Hepatocyte (in vitro differentiated cells): ENCODE data around the gene PSMG2. TPM values are rescaled to one million over a fixed set of nuclear protein-coding genes. Genes with fewer than 3 reads are reported as not detected.

Experiments used
- DNase-seq: peaks from one replicate; pipeline ENCODE4 v3.0.0-alpha.2; 2016; ENCODE audit warnings: low spot score
- H2AFZ ChIP-seq: fragments of 200-600 bp; sonication (generic); 2 replicates; pipeline ENCODE4 v1.6.0; 2016; ENCODE audit warnings: antibody characterized with exemption, mild to moderate bottlenecking
- H3K27ac ChIP-seq: fragments of 200-600 bp; sonication (generic); 2 replicates; pipeline ENCODE4 v1.5.1; 2016; ENCODE audit warnings: mild to moderate bottlenecking
- H3K27me3 ChIP-seq: fragments of 200-600 bp; sonication (generic); 2 replicates; pipeline ENCODE4 v1.6.1; 2016
- H3K36me3 ChIP-seq: fragments of 200-600 bp; sonication (generic); replicated peaks from 2 replicates; pipeline ENCODE4 v1.5.1; 2016; ENCODE audit warnings: low read depth; ENCODE audit not compliant: insufficient read depth
- H3K4me1 ChIP-seq: fragments of 200-600 bp; sonication (generic); 2 replicates; pipeline ENCODE4 v1.5.1; 2016; ENCODE audit warnings: mild to moderate bottlenecking, moderate library complexity; ENCODE audit not compliant: insufficient read depth
- H3K4me2 ChIP-seq: fragments of 200-600 bp; sonication (generic); 2 replicates; pipeline ENCODE4 v1.6.0; 2016
- H3K4me3 ChIP-seq: fragments of 200-600 bp; sonication (generic); 2 replicates; pipeline ENCODE4 v1.5.1; 2016; ENCODE audit warnings: mild to moderate bottlenecking
- H3K79me2 ChIP-seq: fragments of 200-600 bp; sonication (generic); 2 replicates; pipeline ENCODE4 v1.6.0; 2017; ENCODE audit warnings: mild to moderate bottlenecking
- H3K9me2 ChIP-seq: fragments of 200-600 bp; sonication (generic); replicated peaks from 2 replicates; pipeline ENCODE4 v1.6.0; 2017; ENCODE audit warnings: mild to moderate bottlenecking; ENCODE audit not compliant: insufficient read depth
- H3K9me3 ChIP-seq: fragments of 200-600 bp; sonication (generic); 2 replicates; pipeline ENCODE4 v1.5.1; 2016; ENCODE audit warnings: low read depth, mild to moderate bottlenecking
- H4K20me1 ChIP-seq: fragments of 200-600 bp; sonication (generic); 2 replicates; pipeline ENCODE4 v1.6.0; 2016; ENCODE audit warnings: mild to moderate bottlenecking; ENCODE audit not compliant: insufficient read depth, poor library complexity, severe bottlenecking
- CTCF ChIP-seq: fragments of 200-600 bp; sonication (generic); IDR thresholded peaks from 2 replicates; pipeline ENCODE4 v1.5.1; 2016; ENCODE audit warnings: antibody characterized with exemption, mild to moderate bottlenecking; ENCODE audit not compliant: poor library complexity
- EZH2 ChIP-seq: fragments of 200-600 bp; sonication (generic); IDR thresholded peaks from 2 replicates; pipeline ENCODE4 v1.6.1; 2016; ENCODE audit warnings: antibody characterized with exemption, mild to moderate bottlenecking, borderline replicate concordance
- EZH2phosphoT487 ChIP-seq: fragments of 200-600 bp; sonication (generic); IDR thresholded peaks from one replicate; pipeline ENCODE4 v1.6.1; 2018; ENCODE audit warnings: antibody characterized with exemption, mild to moderate bottlenecking, low read depth, moderate library complexity; ENCODE audit not compliant: unreplicated experiment, severe bottlenecking
- WGBS: methylation state at CpG from one replicate; pipeline ENCODE4 v1.1.6; 2016; ENCODE audit warnings: low lambda C conversion rate; ENCODE audit errors: missing lambda C conversion rate; 5-methylcytosine and 5-hydroxymethylcytosine counted together
- polyA plus RNA-seq: library from polyadenylated mRNA; unstranded; fragments of >200 nt; fragmentation: Nextera tagmentation; extraction: Ambion mirVana; gene quantifications from 2 replicates; pipeline ENCODE4 v1.2.1, GENCODE V29; 2016
- total RNA-seq: library from RNA; depleted of rRNA; stranded (reverse); fragments of >200 nt; gene quantifications from 2 replicates; pipeline ENCODE4 v1.2.3, GENCODE V29; 2014

PSMG2 gene
- total and polyA plus RNA-seq, 2 experiments from 2014 or later = 76.2 to 79.4 TPM

DNA sequence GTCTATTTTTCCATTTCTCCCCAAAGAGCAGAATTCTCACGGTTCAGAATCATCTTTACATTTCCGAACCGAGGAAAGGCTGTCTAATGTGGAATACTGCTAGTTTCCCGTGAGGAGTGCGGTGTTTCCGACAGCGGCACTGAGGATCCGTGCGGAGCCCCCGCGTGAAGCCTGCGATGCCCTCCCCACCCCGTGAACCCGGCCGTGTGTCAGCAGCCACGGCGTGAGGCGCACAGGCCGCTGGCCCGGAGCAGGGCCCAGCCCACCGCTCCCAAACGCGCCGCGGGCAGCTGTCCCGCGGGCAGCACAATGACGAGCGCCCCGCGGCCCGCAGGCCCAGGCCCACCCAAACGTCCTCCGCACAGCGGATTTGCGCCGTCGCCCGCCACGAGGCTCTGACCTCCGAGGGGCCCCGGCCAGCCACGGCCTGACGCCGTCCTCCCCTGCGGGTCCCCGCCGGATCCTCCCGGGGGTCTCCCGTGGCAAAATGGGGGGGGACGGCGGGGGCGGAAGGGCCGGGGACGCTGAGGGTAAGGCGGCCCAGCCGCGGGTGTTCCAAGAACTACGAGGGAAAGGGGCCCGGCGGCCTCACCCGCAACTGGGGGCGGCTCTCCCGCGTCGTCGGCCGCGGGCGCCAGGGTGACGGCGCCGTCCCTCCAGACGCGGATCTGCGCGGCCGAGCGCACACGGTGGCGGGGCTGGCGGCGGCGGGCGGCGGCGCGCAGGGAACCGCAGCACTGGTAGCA, 45.7 kb upstream of the PSMG2 start:
- H3K36me3 ChIP-seq = no peaks in the 10 kb centered on the region
- no peaks in the 10 kb centered on the region for H3K27me3 ChIP-seq
- no peaks in the 10 kb centered on the region for H3K4me1 ChIP-seq
- H3K79me2 ChIP-seq = peaks cover 39% of the 10 kb centered on the region
- no peaks in the 10 kb centered on the region for H3K9me3 ChIP-seq
- TF ChIP-seq CTCF (no peak), EZH2 (no peak), EZH2phosphoT487 (no peak)
- peak; percentile 72 for DNase-seq
- 0% methylated on average over 35 of the region's 89 CpGs for WGBS
- H3K4me2 ChIP-seq = peak overlapping the region; percentile 97
- H2AFZ ChIP-seq = peak overlapping the region; percentile 80
- peaks cover 24% of the 10 kb centered on the region for H4K20me1 ChIP-seq
- H3K4me3 ChIP-seq = peak overlapping the region; percentile 92
- H3K9me2 ChIP-seq = no peaks in the 10 kb centered on the region
- H3K27ac ChIP-seq = peak overlapping the region; percentile 96

- peak within 1 kb of the TSS; percentile 97 for H3K4me2 ChIP-seq
- peak within 1 kb of the TSS; percentile 96 for H3K27ac ChIP-seq
- H2AFZ ChIP-seq = peak within 1 kb of the TSS; percentile 98
- H3K79me2 ChIP-seq = peaks cover 32% of the 10 kb centered on the region
- peak within 1 kb of the TSS; percentile 92 for H3K4me3 ChIP-seq
- no peaks in the 10 kb centered on the region for H3K9me3 ChIP-seq
- under 1% methylated on average over 56 of the region's 112 CpGs for WGBS
- no peaks in the 10 kb centered on the region for H3K36me3 ChIP-seq
- peaks cover 17% of the 10 kb centered on the region for H4K20me1 ChIP-seq
- no peak for TF ChIP-seq CTCF
- no peak for TF ChIP-seq EZH2phosphoT487
- no peak for TF ChIP-seq EZH2
- no peaks in the 10 kb centered on the region for H3K4me1 ChIP-seq
- DNase-seq = peak; percentile 85
- H3K9me2 ChIP-seq = no peaks in the 10 kb centered on the region
- no peaks in the 10 kb centered on the region for H3K27me3 ChIP-seq
These were observed 45.0 kb upstream of the PSMG2 start, which contains the start of gene SPIRE1 for GRCh38 chr18:12657684-12658425. SPIRE1 (minus strand) TSS chr18:12658107; CDS start chr18:12657866, 241 bp downstream.

- peak overlapping the region; percentile 96 for H3K27ac ChIP-seq
- peak overlapping the region; percentile 97 for H3K4me2 ChIP-seq
- peak; percentile 73 for DNase-seq
- no peaks in the 10 kb centered on the region for H3K4me1 ChIP-seq
- H3K79me2 ChIP-seq = peaks cover 24% of the 10 kb centered on the region
- WGBS = 14% methylated on average over 36 of the region's 42 CpGs
- H2AFZ ChIP-seq = peak overlapping the region; percentile 98
- no peaks in the 10 kb centered on the region for H3K36me3 ChIP-seq
- peaks cover 11% of the 10 kb centered on the region for H4K20me1 ChIP-seq
- peak overlapping the region; percentile 92 for H3K4me3 ChIP-seq
- no peak for TF ChIP-seq EZH2
- TF ChIP-seq EZH2phosphoT487 = no peak
- TF ChIP-seq CTCF = no peak
- H3K27me3 ChIP-seq = no peaks in the 10 kb centered on the region
- H3K9me2 ChIP-seq = no peaks in the 10 kb centered on the region
- H3K9me3 ChIP-seq = no peaks in the 10 kb centered on the region
These were observed 44.3 kb upstream of the PSMG2 start for GRCh38 chr18:12658426-12659138.
